ENCODE measurements around the gene NRDE2.
"Not testable (repeated sequence)": the region's sequence is repeated elsewhere in the genome, so short reads cannot be mapped to it uniquely, and the experiment has no call there.

NRDE2 gene

GRCh38 chr14:90341232-90341631 lies 9.5 kb upstream of the NRDE2 start:
- not testable (repeated sequence) for DNase-seq

- no peak for DNase-seq
These were observed 5.2 kb upstream of the NRDE2 start for GRCh38 chr14:90336985-90337384.

GRCh38 chr14:90336401-90336800 lies 4.7 kb upstream of the NRDE2 start:
- DNase-seq: no peak

- DNase-seq: no peak
These were observed 487 bp upstream of the NRDE2 start for GRCh38 chr14:90332271-90332584.

DNA sequence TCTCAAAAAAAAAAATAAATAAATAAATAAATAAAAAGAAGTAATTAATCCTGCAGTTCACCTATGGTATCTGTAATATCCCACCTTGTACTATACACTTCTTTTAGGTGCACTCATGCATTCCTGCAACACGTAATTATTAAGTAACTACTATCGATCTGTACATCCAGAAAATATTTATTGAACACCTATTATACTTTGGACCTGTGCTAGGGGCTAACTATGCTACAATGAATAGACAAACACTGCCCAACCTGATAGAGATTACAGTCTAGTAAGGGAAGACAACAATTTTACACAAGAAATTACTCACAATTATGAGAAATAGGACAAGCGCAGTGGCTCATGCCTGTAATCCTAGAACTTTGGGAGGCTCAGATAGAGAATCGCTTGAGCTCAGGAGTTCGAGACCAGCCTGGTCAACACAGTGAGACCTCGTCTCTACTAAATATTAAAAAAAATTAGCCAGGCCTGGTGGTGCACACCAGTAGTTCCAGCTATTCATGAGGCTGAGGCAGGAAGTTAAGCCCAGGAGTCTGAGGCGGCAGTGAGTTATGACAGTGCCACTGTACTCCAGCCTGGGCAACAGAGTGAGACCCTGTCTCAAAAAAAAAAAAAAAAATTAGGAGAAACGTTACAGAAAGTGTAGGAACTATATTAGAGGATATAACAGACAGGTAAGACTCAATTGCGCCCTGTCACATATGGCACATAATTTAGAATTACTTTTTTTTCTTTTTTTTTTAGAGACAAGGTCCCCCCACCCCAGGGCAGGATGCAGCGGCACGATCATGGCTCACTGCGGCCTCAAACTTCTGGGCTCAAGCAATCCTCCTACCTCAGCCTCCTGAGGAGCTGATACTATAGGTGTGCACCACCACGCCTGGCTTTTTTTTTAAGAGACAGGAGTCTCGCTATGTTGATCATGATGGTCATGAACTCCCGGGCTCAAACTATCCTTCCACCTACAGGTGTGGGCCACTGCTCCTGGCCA lies 1.2 kb downstream of the NRDE2 start:
- DNase-seq: no peak

DNA sequence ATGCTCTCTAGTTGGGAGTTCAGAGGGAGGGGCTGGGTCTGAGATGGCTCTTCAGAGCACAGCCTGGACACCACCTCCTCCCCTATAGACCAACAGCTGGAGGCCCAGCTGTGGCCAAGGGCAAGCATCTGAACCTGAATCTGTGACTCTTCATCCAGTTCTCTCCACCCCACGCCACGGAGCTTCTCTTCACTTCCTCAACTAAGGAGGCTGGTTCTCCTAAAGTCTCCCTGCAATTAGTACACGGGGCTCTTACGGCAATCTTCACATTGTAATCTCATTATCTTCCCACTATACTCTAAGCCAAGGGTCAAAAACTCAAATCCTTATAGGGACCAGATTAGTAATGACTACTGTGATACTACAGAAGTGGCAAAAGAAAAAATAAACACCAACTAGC lies 9.8 kb downstream of the NRDE2 start:
- DNase-seq: no peak

DNA sequence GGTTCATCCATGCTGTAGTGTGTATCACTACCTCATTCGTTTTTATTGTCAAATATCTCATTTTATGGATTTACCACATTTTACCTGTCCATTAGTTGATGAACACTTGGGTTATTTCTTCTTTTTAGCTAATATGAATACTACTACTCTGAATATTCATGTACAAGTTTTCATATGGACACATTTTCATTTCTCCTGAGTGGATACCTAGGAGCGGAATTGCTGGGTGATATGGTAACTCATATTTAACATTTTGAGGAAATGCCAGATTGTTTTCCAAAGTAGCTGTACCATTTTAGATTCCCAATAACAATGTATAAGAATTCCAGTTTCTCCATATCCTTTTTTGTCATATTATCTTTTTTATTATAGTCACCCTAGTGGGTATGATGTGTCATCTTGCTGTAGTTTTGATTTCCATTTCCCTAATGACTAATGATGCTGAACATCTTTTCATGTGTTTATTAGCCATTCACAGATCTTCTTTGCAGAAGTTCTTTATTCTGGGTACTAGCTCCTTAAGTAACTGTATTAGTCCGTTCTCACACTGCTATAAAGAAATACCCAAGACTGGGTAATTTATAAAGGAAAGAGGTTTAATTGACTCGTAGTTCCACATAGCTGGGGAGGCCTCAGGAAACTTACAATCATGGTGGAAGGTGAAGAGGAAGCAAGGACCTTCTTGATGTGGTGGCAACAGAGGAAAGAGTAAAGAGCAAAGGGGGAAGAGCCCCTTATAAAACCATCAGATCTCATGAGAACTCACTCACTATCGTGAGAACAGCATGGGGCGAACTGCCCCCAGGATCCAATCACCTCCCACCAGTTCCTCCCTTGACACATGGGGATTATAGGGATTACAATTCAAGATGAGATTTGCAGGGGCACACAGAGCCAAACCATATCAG lies 11.9 kb downstream of the NRDE2 start:
- DNase-seq: no peak

- DNase-seq: no peak
These were observed 12.6 kb downstream of the NRDE2 start for GRCh38 chr14:90319173-90319572.

DNA sequence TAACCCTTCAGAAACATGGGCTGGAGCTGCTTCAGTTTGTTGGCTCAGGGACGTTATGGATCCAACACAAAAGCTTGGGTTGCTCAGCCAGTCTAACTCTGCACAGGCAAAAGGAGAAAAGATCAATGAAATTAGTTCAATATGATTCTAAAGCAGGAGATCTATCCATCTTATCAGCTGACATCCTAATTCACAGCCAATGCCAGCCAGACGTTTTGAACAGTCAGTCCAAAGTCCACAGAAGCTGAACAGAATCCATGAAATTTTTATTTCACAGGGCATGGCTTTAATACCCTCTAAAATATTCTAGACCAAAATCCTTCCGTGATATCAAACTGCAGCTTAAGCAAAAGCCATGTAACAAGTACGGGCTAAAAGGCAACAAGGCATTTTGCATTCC lies 13.7 kb downstream of the NRDE2 start:
- no peak for DNase-seq

DNA sequence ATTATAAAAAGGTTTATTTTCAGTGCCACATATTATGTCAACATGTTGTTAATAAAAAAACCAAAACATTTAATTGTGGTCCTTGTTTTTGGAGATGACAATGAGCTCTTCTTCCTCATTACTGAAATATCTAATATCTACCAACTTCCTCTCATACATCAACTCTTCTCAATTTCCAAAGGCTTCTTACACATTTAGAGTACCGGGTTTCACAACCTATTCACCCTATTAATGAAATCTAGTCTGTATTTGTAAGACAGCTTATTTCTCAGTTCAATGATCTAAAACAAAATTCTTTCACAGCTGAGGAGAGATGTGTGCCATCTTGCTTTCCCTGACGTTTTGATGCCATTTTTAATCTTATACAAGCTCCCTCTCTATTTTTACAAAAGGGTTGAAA lies 14.5 kb downstream of the NRDE2 start:
- DNase-seq: no peak

- no peak for DNase-seq
These were observed 23.2 kb downstream of the NRDE2 start for GRCh38 chr14:90308561-90308960.

DNA sequence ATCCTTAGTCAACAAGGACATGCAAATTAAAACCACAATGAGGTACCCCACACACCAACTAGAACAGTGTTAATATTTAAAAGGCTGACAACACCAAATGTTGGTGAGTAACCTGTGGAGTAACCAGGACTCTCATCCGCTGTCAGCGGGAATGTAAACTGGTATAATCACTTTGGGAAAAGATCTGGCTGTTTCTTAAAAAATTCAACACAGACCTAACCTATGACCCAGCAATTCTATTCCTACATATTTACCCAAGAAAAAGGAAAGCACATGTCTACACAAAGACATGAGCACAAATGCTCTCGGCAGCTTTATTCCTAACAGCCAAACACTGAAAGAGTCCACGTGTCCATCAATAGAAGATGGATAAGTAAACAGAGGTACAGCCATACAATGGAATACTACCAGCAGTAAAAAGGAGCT lies 26.6 kb downstream of the NRDE2 start:
- DNase-seq: no peak

DNA sequence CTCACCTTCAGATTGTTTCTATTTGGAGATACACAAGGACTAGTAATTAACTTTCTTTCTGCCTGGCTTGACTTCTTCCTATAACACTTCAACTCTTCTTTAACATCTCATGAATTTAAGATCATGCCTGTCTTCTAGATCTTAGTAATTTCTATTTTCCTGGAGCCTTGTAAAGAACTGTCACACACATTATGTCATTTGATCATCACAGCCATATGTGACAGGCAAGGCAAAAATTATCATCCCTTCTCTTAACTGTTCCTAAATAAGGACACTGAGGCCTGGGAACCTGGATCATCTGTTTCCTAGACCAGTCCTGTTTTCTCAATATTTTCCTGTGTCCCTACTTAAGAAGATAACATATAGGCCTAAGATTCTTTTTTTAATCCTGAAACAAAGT lies 27.2 kb downstream of the NRDE2 start:
- no peak for DNase-seq

GRCh38 chr14:90303473-90303872 lies 28.3 kb downstream of the NRDE2 start:
- no peak for DNase-seq

DNA sequence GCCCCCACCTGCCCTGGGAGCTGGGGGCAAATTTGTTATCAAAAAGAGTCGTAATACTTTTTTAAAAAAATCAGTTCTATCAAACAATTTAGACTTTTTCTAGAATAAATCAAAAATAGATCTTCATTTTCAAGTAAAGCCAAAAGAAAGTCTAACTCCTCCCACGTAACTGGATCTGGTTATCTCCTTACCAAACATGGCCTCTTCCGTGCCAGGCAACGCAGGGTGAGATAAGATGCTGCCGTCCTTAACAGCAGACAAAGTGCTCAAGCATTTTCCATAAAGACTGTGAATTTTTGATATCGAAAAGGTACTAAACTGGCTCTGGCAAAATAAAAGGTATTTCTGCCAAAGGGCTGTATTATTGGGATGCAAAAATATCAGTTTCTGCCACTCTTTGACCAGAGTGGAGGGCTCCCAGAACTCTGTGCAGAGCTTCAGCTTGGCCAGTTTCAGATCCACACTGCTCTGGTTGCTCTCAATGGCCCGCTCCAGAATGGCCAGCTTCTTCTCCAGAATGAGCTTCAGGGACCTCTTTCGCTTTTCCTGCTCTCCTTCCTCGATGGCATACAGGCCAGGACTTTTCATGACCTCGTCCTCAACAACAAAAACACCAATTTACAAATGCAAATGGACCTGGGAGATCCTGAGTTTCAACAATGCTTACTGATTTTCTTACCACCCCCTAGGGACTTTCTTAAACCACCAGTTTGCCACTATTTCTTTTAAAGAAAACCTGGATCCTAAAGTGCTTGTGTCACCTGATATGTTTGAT lies 29.0 kb downstream of the NRDE2 start:
- DNase-seq: no peak

- DNase-seq: no peak
These were observed 30.1 kb downstream of the NRDE2 start for GRCh38 chr14:90301668-90302090.

- DNase-seq: no peak
These were observed 30.6 kb downstream of the NRDE2 start for GRCh38 chr14:90301122-90301521.

- no peak for DNase-seq
These were observed 31.1 kb downstream of the NRDE2 start for GRCh38 chr14:90300611-90301047.

DNA sequence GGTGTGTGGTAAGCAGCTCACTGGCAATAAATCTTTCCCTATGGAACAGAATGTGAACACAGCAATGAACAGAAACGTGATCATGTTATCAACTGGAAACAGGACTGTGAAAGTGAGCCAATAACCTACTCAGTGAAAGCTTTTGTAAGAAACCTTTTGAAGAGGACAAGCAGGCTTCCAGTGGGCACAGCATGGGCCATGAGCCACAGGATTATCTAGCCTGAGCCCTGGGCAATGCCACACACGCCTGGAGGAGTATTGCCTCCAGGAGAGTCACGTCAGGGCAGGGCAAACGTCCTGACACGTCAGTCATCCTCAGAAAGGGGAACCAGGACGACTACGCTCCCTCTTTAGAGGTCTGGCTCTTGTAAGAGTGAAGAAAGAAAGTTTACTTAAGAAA lies 32.3 kb downstream of the NRDE2 start:
- no peak for DNase-seq

DNA sequence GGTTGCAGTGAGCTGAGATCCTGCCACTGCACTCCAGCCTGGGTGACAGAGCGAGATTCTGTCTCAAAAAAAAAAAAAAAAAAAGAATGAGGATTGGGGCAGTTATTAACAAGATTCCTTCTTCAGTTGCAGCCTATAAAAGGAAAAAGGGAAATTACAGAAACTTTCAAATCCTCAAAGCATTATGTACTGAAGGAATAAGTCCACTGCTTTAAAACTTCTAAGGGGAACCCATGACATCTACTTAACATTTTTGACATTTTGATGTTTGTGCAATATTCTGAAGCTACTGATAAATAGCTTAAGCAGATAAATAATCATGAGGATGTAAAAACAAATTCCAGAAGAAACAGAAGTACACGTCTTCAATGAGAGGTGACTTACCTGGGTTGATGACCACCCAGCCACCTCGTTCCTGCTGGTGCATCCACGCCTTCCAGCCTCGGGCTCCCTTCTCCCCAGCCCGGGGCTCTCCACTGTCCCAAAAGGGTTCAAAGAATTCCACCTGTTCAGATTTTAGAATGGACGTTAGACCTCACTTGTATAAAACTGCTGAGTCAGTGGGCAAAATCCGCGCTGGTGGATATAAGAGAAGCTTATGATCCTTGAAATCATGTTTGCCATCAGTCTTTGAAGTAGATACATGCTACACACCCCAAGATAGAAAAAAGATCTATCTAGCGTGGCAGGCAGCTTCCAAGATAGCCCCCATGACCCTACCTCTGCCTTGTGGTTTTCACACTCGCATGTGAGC lies 33.7 kb downstream of the NRDE2 start:
- DNase-seq: no peak

DNA sequence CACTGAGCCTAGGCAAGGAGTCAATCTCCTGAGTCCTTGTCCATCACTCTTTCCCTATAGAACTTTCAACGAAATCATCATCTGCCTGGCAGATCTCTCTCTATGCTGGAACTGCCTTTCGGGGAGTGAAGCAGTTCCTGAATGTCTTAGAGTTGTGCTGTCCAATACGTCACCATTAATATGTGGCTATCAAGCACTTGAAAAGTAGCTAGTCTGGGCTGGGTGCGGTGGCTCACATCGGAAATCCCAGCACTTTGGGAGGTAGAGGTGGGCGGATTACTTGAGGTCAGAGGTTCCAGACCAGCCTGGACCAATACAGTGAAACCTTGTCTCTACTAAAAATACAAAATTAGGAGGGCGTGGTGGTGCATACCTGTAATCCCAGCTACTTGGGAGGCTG lies 35.1 kb downstream of the NRDE2 start:
- DNase-seq: no peak

GRCh38 chr14:90295870-90296516 lies 35.7 kb downstream of the NRDE2 start:
- no peak for DNase-seq

Measured in NCI-H2029 treated with DMSO at 0.1 percent for 48 hours (cell line).